ENCODE measurements around the gene AGBL1. TPM values are rescaled to one million over a fixed set of nuclear protein-coding genes. Genes with fewer than 3 reads are reported as not detected.

AGBL1 gene
- total RNA-seq, 1 experiment from 2014 or later, result not detected

DNA sequence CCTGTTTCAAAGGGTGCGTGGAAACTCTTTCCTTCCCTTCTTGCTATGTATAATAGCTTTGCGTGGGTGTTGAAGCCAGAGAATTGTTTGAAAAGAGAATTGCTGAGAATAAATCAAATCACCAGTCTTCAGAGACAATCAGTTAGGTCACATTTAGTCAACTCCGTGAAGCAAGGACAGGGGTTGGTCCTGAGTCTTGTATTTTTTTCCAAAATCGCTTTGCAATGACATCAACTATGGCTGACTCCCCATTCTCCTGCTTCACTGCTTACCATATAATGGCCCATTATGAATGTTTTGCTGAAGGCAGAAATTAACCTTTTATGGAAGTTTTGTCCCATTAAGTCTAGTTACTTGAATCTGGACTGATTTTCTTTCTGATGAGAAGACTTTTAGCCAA is 852.8 kb downstream of the AGBL1 start:
- Histone ChIP-seq H3K9me3 (ENCODE audit: low read length) (peaks cover 7% of the 10 kb centered on the region; the same call in 1 of the 2 replicates), H3K36me3 (ENCODE audit: insufficient read depth, low read length) (no peaks in the 10 kb centered on the region), H3K4me2 (ENCODE audit: low read depth, low read length, poor library complexity, severe bottlenecking) (no peak overlapping the region), H3K9ac (ENCODE audit: low read length) (no peak overlapping the region), H3K4me3 (ENCODE audit: low read length) (no peak overlapping the region), H3K79me2 (ENCODE audit: low read length) (no peaks in the 10 kb centered on the region), H2AFZ (ENCODE audit: low read length) (no peak overlapping the region), H3K27ac (ENCODE audit: low read length) (no peak overlapping the region), H3K4me1 (ENCODE audit: low read length) (no peaks in the 10 kb centered on the region), H3K27me3 (ENCODE audit: low read length) (no peaks in the 10 kb centered on the region), H3K9me2 (replicated peaks; ENCODE audit: insufficient read depth, low read length) (no peaks in the 10 kb centered on the region), H4K20me1 (ENCODE audit: insufficient read depth, low read depth, low read length) (no peaks in the 10 kb centered on the region)
- DNase-seq, result no peak

DNA sequence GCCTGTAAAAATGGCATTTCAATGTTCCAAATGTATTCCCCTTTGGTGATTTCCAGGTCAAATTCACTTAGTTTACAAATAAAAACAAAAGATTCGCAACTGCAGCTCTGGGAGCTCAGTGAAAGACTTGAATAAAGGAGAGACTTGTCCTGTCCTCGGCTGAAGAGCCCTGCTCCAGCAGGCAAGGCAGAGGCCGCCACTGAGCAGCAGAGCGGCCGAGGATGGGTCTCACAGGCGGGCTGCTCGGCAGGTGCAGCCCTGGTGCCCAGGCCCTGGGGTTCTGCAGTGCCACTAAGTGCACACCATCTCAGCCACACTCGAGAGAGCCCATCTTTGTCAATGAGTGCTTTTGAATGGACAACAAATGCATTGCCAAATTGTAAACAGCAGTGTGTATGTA is 856.2 kb downstream of the AGBL1 start:
- Histone ChIP-seq H3K27me3 (ENCODE audit: low read length) (no peaks in the 10 kb centered on the region), H3K4me2 (ENCODE audit: low read depth, low read length, poor library complexity, severe bottlenecking) (no peak overlapping the region), H2AFZ (ENCODE audit: low read length) (no peak overlapping the region), H3K79me2 (ENCODE audit: low read length) (no peaks in the 10 kb centered on the region), H3K9ac (ENCODE audit: low read length) (no peak overlapping the region), H3K9me2 (replicated peaks; ENCODE audit: insufficient read depth, low read length) (no peaks in the 10 kb centered on the region), H4K20me1 (ENCODE audit: insufficient read depth, low read depth, low read length) (no peaks in the 10 kb centered on the region), H3K4me1 (ENCODE audit: low read length) (no peaks in the 10 kb centered on the region), H3K36me3 (ENCODE audit: insufficient read depth, low read length) (no peaks in the 10 kb centered on the region), H3K9me3 (ENCODE audit: low read length) (peaks cover 7% of the 10 kb centered on the region; the same call in 1 of the 2 replicates), H3K27ac (ENCODE audit: low read length) (no peak overlapping the region), H3K4me3 (ENCODE audit: low read length) (no peak overlapping the region)
- no peak for DNase-seq

DNA sequence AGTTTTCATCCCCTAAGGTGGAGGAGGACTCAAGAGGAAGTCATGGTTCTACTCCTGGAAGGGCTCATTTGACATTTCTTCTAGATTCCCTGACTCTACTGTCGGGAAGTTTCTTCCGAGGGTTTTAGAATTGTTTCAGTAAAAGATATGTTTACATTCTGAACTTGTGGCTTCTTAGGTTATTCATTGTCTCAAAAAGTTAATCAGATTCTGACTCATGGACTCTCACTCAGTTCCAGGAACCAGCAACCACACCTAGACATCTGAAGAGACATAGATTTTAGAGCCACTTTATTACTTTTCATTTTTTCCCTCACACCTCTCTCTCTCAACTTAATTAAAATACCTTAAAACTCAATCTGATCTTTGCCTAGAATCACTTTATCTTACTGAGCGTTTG is 862.6 kb downstream of the AGBL1 start:
- Histone ChIP-seq H3K27ac (ENCODE audit: low read length) (no peak overlapping the region), H3K4me2 (ENCODE audit: low read depth, low read length, poor library complexity, severe bottlenecking) (no peak overlapping the region), H3K9me3 (ENCODE audit: low read length) (no peaks in the 10 kb centered on the region), H3K9me2 (replicated peaks; ENCODE audit: insufficient read depth, low read length) (no peaks in the 10 kb centered on the region), H3K79me2 (ENCODE audit: low read length) (no peaks in the 10 kb centered on the region), H3K27me3 (ENCODE audit: low read length) (no peaks in the 10 kb centered on the region), H3K4me1 (ENCODE audit: low read length) (no peaks in the 10 kb centered on the region), H3K4me3 (ENCODE audit: low read length) (no peak overlapping the region), H4K20me1 (ENCODE audit: insufficient read depth, low read depth, low read length) (no peaks in the 10 kb centered on the region), H3K9ac (ENCODE audit: low read length) (no peak overlapping the region), H3K36me3 (ENCODE audit: insufficient read depth, low read length) (no peaks in the 10 kb centered on the region), H2AFZ (ENCODE audit: low read length) (no peak overlapping the region)
- DNase-seq, result no peak

DNA sequence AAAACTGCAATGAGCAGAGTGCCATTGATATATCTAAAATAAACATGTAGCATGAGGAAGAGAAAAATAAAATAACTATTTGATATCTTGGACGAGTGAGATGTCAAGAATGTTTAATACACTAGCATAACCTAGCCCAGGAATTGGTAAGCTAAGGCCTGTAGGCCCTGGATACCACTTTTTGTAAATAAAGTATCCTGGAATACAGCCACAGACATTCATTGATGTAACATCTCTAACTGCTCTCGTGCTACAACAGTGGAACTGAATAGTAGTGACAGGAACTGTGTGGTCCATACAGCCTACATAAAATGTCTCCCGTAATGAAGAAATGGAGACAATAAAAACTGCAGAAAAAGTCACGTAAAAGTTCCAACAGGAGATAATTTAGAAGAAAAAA is 869.0 kb downstream of the AGBL1 start:
- Histone ChIP-seq H3K4me3 (ENCODE audit: low read length) (no peak overlapping the region), H3K79me2 (ENCODE audit: low read length) (no peaks in the 10 kb centered on the region), H3K36me3 (ENCODE audit: insufficient read depth, low read length) (no peaks in the 10 kb centered on the region), H3K27me3 (ENCODE audit: low read length) (no peaks in the 10 kb centered on the region), H3K9me3 (ENCODE audit: low read length) (peaks cover 3% of the 10 kb centered on the region; the same call in 1 of the 2 replicates), H3K4me2 (ENCODE audit: low read depth, low read length, poor library complexity, severe bottlenecking) (no peak overlapping the region), H3K27ac (ENCODE audit: low read length) (no peak overlapping the region), H2AFZ (ENCODE audit: low read length) (no peak overlapping the region), H3K9me2 (replicated peaks; ENCODE audit: insufficient read depth, low read length) (no peaks in the 10 kb centered on the region), H4K20me1 (ENCODE audit: insufficient read depth, low read depth, low read length) (no peaks in the 10 kb centered on the region), H3K9ac (ENCODE audit: low read length) (no peak overlapping the region), H3K4me1 (ENCODE audit: low read length) (no peaks in the 10 kb centered on the region)
- DNase-seq, result no peak

DNA sequence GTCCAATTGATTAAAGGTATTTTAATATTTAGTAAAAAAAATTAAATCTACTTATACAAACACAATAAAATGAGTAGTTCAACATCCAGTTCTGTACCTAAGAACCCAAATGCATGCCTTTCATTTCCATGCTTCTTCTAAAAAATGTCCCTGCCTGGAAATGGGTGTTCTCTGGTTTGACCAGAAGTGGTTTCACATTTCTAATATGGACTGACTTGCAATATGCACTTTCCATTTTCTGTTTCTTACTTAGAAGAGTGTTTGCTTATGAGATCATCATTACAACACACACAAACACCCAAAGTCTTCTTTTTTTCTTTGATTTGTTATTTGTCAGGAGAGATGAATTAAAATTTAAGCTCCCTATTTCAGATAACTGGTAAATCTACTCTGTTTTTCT is 879.6 kb downstream of the AGBL1 start:
- no peak overlapping the region for H3K27ac ChIP-seq (ENCODE audit: low read length)
- peaks cover 4% of the 10 kb centered on the region; the same call in 1 of the 2 replicates for H3K9me3 ChIP-seq (ENCODE audit: low read length)
- H3K79me2 ChIP-seq (ENCODE audit: low read length), result no peaks in the 10 kb centered on the region
- H3K9ac ChIP-seq (ENCODE audit: low read length), result no peak overlapping the region
- no peak for DNase-seq
- H3K4me1 ChIP-seq (ENCODE audit: low read length), result no peaks in the 10 kb centered on the region
- no peak overlapping the region for H3K4me3 ChIP-seq (ENCODE audit: low read length)
- no peak overlapping the region for H3K4me2 ChIP-seq (ENCODE audit: low read depth, low read length, poor library complexity, severe bottlenecking)
- H2AFZ ChIP-seq (ENCODE audit: low read length), result no peak overlapping the region
- H3K36me3 ChIP-seq (ENCODE audit: insufficient read depth, low read length), result no peaks in the 10 kb centered on the region
- no peaks in the 10 kb centered on the region for H3K27me3 ChIP-seq (ENCODE audit: low read length)
- H3K9me2 ChIP-seq (replicated peaks; ENCODE audit: insufficient read depth, low read length), result no peaks in the 10 kb centered on the region
- H4K20me1 ChIP-seq (ENCODE audit: insufficient read depth, low read depth, low read length), result no peaks in the 10 kb centered on the region

DNA sequence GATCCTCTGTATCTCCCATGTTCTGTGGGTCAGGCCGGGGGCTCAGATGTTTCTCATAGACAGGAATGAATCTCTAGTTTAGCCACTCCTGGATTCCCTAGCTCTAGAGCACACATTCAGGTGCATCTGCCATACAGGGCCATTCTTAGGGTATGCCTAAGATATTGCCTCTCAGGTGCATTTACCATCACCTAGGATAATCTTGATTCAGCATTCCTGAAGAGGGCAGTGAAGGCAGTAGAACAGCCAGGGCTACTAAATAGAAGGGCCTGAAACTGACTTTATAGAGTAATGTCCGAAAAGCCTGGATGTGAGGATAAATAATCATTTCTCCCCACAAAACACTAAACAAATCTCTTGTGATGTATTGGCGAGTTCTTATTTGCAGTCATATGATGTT is 882.0 kb downstream of the AGBL1 start:
- H3K4me1 ChIP-seq (ENCODE audit: low read length), result no peaks in the 10 kb centered on the region
- no peak overlapping the region for H2AFZ ChIP-seq (ENCODE audit: low read length)
- no peaks in the 10 kb centered on the region for H3K27me3 ChIP-seq (ENCODE audit: low read length)
- H3K27ac ChIP-seq (ENCODE audit: low read length), result no peak overlapping the region
- H3K9ac ChIP-seq (ENCODE audit: low read length), result no peak overlapping the region
- no peaks in the 10 kb centered on the region for H4K20me1 ChIP-seq (ENCODE audit: insufficient read depth, low read depth, low read length)
- no peaks in the 10 kb centered on the region for H3K79me2 ChIP-seq (ENCODE audit: low read length)
- H3K4me3 ChIP-seq (ENCODE audit: low read length), result no peak overlapping the region
- no peaks in the 10 kb centered on the region; the same call in 1 of the 2 replicates for H3K9me3 ChIP-seq (ENCODE audit: low read length)
- no peaks in the 10 kb centered on the region for H3K36me3 ChIP-seq (ENCODE audit: insufficient read depth, low read length)
- H3K4me2 ChIP-seq (ENCODE audit: low read depth, low read length, poor library complexity, severe bottlenecking), result no peak overlapping the region
- H3K9me2 ChIP-seq (replicated peaks; ENCODE audit: insufficient read depth, low read length), result no peaks in the 10 kb centered on the region
- DNase-seq, result no peak

DNA sequence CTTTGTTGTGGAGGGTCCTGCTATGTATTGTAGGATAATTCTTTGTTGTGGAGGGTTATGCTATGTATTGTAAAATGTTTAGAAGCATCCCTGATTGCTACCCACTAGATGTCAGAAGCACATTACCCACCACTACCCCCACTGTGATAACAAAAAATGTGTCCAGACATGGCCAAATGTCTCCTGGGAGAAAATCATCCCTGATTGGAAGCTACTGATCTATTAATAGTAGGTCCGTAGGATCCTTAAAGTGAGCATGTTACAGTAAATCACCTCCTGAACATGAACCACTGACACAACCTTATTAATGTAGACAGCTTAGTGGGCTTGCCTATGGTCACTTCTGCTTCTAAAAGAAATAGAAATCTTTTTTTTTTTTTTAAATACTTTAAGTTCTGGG is 884.6 kb downstream of the AGBL1 start:
- no peak overlapping the region for H3K9ac ChIP-seq (ENCODE audit: low read length)
- H3K9me3 ChIP-seq (ENCODE audit: low read length), result peaks cover 1% of the 10 kb centered on the region; the same call in 1 of the 2 replicates
- no peaks in the 10 kb centered on the region for H3K36me3 ChIP-seq (ENCODE audit: insufficient read depth, low read length)
- no peaks in the 10 kb centered on the region for H3K9me2 ChIP-seq (replicated peaks; ENCODE audit: insufficient read depth, low read length)
- no peaks in the 10 kb centered on the region for H4K20me1 ChIP-seq (ENCODE audit: insufficient read depth, low read depth, low read length)
- no peak overlapping the region for H3K4me2 ChIP-seq (ENCODE audit: low read depth, low read length, poor library complexity, severe bottlenecking)
- no peak overlapping the region for H3K4me3 ChIP-seq (ENCODE audit: low read length)
- no peak for DNase-seq
- H3K79me2 ChIP-seq (ENCODE audit: low read length), result no peaks in the 10 kb centered on the region
- no peak overlapping the region for H3K27ac ChIP-seq (ENCODE audit: low read length)
- H3K27me3 ChIP-seq (ENCODE audit: low read length), result no peaks in the 10 kb centered on the region
- no peak overlapping the region for H2AFZ ChIP-seq (ENCODE audit: low read length)
- H3K4me1 ChIP-seq (ENCODE audit: low read length), result no peaks in the 10 kb centered on the region

DNA sequence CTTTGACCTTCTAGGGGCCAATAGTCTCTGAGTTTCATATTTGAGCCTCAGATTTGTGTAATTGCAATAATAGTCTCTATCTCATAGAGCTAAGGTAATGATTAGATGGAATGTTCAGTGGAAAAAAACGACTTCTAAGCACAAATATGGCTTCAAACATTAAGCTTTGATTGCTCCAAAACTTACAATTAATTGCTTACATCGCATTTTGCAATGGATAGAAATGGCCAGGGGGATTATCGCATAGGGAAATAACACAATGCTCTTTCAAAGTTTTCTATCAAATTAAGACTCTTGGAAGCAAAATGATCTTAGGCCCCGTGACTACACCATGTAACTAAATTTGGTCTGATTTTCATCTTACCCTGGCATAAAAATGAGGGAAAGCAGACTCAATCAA is 888.6 kb downstream of the AGBL1 start:
- Histone ChIP-seq H3K4me1 (ENCODE audit: low read length) (no peaks in the 10 kb centered on the region), H3K27me3 (ENCODE audit: low read length) (no peaks in the 10 kb centered on the region), H3K79me2 (ENCODE audit: low read length) (no peaks in the 10 kb centered on the region), H2AFZ (ENCODE audit: low read length) (no peak overlapping the region), H3K9ac (ENCODE audit: low read length) (no peak overlapping the region), H4K20me1 (ENCODE audit: insufficient read depth, low read depth, low read length) (no peaks in the 10 kb centered on the region), H3K27ac (ENCODE audit: low read length) (no peak overlapping the region), H3K36me3 (ENCODE audit: insufficient read depth, low read length) (no peaks in the 10 kb centered on the region), H3K9me2 (replicated peaks; ENCODE audit: insufficient read depth, low read length) (no peaks in the 10 kb centered on the region), H3K4me3 (ENCODE audit: low read length) (no peak overlapping the region), H3K4me2 (ENCODE audit: low read depth, low read length, poor library complexity, severe bottlenecking) (no peak overlapping the region), H3K9me3 (ENCODE audit: low read length) (peaks cover 11% of the 10 kb centered on the region)
- DNase-seq, result no peak

DNA sequence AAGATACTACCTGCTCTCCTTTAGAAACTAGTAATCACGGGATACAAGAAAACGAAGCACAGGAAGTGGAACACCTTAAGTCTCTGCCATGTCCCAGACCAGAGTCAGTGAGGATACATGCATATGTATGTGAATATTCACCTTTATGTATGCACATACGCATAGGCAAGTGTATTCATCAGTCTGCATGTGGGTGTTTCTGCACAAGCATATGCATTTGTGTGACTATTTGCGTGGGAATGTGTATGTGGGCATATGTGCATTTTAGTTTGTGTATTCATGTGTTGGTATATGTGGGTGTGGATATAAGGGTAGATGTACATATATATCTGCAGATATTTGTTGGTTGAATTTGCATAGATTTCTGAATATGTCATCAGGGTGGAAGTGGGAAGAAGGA is 889.7 kb downstream of the AGBL1 start:
- H4K20me1 ChIP-seq (ENCODE audit: insufficient read depth, low read depth, low read length), result no peaks in the 10 kb centered on the region
- H3K9me3 ChIP-seq (ENCODE audit: low read length), result peaks cover 15% of the 10 kb centered on the region
- H3K4me1 ChIP-seq (ENCODE audit: low read length), result no peaks in the 10 kb centered on the region
- no peak overlapping the region for H3K27ac ChIP-seq (ENCODE audit: low read length)
- H2AFZ ChIP-seq (ENCODE audit: low read length), result no peak overlapping the region
- no peaks in the 10 kb centered on the region for H3K79me2 ChIP-seq (ENCODE audit: low read length)
- no peaks in the 10 kb centered on the region for H3K9me2 ChIP-seq (replicated peaks; ENCODE audit: insufficient read depth, low read length)
- H3K4me2 ChIP-seq (ENCODE audit: low read depth, low read length, poor library complexity, severe bottlenecking), result no peak overlapping the region
- no peak for DNase-seq
- H3K36me3 ChIP-seq (ENCODE audit: insufficient read depth, low read length), result no peaks in the 10 kb centered on the region
- no peak overlapping the region for H3K4me3 ChIP-seq (ENCODE audit: low read length)
- H3K9ac ChIP-seq (ENCODE audit: low read length), result no peak overlapping the region
- H3K27me3 ChIP-seq (ENCODE audit: low read length), result no peaks in the 10 kb centered on the region
